Esophagus squamous epithelium (tissue), 5 donors: ENCODE measurements around the gene BCL11B. TPM values are rescaled to one million over a fixed set of nuclear protein-coding genes. Genes with fewer than 3 reads are reported as not detected.

Experiments used
- DNase-seq: peaks from one replicate; lab custom pipeline; 2025; lab: John Stamatoyannopoulos, UW
- H3K27ac ChIP-seq, 4 donors: fragments of 200-600 bp; sonication (generic); one replicate each; pipeline ENCODE4 v1.5.1; 2016 to 2019; ENCODE audit warnings: mild to moderate bottlenecking in 1 of 4
- H3K27me3 ChIP-seq, 4 donors: fragments of 200-600 bp; sonication (generic); 1 replicate in 3 of 4; 2 replicates in 1 of 4; pipeline versions ENCODE4 v1.5.1 to v1.6.0; 2017 to 2021; ENCODE audit warnings: antibody characterized with exemption in 1 of 4
- H3K36me3 ChIP-seq, 3 donors: fragments of 200-600 bp; sonication (generic); one replicate each; pipeline ENCODE4 v1.5.1; 2016 to 2019
- H3K4me1 ChIP-seq, 3 donors: fragments of 200-600 bp; sonication (generic); one replicate each; pipeline ENCODE4 v1.5.1; 2017 to 2019
- H3K4me3 ChIP-seq, 4 donors: fragments of 200-600 bp; sonication (generic); 1 replicate in 3 of 4; 2 replicates in 1 of 4; pipeline ENCODE4 v1.5.1; 2016 to 2019; ENCODE audit warnings: mild to moderate bottlenecking in 2 of 4, moderate library complexity in 1 of 4
- H3K9me3 ChIP-seq, 3 donors: fragments of 200-600 bp; sonication (generic); one replicate each; pipeline ENCODE4 v1.5.1; 2016 to 2019
- POLR2A ChIP-seq, 4 donors: fragments of 450-650 bp; IDR thresholded peaks; one replicate each; pipeline ENCODE4 v1.6.1; 2017; ENCODE audit warnings: antibody characterized with exemption in 4 of 4, mild to moderate bottlenecking in 4 of 4, moderate library complexity in 3 of 4
- WGBS, 2 donors: methylation state at CpG; one replicate each; pipeline ENCODE4 v1.1.5; 2018; 5-methylcytosine and 5-hydroxymethylcytosine counted together
- intact Hi-C: fragments of 100-400 bp; cut with DNase I; formaldehyde crosslinking; loops from one replicate; pipeline ENCODE4 v1.15.0; 2022
- total RNA-seq, 4 donors: library from RNA; depleted of rRNA; stranded (reverse); fragments of >200 nt; gene quantifications; one replicate each; pipeline ENCODE4 v1.1.0, GENCODE V29; 2016
- TF ChIP-seq, protein P1 (sequence below), 6 experiments: fragments of 450-650 bp in 4 of 6; fragments of 200-600 bp in 2 of 6; sonication (generic) in 2 of 6; IDR thresholded peaks; one replicate each; pipeline ENCODE4 v1.5.1; 2016 to 2019; ENCODE audit warnings: antibody characterized with exemption in 6 of 6, mild to moderate bottlenecking in 4 of 6, moderate library complexity in 4 of 6
- donor health status: DM: yes; HTN: yes; CAD: no.

The BCL11B gene
- total RNA-seq, 4 donors from 2014 or later: 10.1 to 19.3 (median 12.9) TPM

GRCh38 chr14:99272899-99273765, 1.1 kb upstream of the BCL11B start:
- H3K4me1 ChIP-seq: peaks cover 20 to 69% (median 26%) of the 10 kb centered on the region in 3 donors
- intact Hi-C loops: loop anchor here (10.0 kb wide), 1 partner anchor 1138 kb away; no protein-coding TSS in a partner anchor
- no peak for TF ChIP-seq POLR2A (IDR thresholded peaks at IDR 0.05)
- TF ChIP-seq, protein P1, sequence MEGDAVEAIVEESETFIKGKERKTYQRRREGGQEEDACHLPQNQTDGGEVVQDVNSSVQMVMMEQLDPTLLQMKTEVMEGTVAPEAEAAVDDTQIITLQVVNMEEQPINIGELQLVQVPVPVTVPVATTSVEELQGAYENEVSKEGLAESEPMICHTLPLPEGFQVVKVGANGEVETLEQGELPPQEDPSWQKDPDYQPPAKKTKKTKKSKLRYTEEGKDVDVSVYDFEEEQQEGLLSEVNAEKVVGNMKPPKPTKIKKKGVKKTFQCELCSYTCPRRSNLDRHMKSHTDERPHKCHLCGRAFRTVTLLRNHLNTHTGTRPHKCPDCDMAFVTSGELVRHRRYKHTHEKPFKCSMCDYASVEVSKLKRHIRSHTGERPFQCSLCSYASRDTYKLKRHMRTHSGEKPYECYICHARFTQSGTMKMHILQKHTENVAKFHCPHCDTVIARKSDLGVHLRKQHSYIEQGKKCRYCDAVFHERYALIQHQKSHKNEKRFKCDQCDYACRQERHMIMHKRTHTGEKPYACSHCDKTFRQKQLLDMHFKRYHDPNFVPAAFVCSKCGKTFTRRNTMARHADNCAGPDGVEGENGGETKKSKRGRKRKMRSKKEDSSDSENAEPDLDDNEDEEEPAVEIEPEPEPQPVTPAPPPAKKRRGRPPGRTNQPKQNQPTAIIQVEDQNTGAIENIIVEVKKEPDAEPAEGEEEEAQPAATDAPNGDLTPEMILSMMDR (IDR thresholded peaks at IDR 0.05): peak in 1 of 6 experiments; percentile 8

GRCh38 chr14:99272632-99272898, 568 bp upstream of the BCL11B start:
- peaks cover 20 to 75% (median 26%) of the 10 kb centered on the region in 3 donors for H3K4me1 ChIP-seq
- peak overlapping the region; percentile 65 to 90 (median 80) for H3K4me3 ChIP-seq
- intact Hi-C loops: loop anchor here (10.0 kb wide), 1 partner anchor 1138 kb away; no protein-coding TSS in a partner anchor
- peaks cover 0 to 81% (median 0%) of the 10 kb centered on the region in 4 donors for H3K27me3 ChIP-seq
- no peaks in the 10 kb centered on the region for H3K9me3 ChIP-seq
- 6 to 7% methylated on average over 10 of the region's 10 CpGs for WGBS, 2 donors
- H3K27ac ChIP-seq: peak overlapping the region; percentile 82 to 92 (median 88)
- H3K36me3 ChIP-seq: no peaks in the 10 kb centered on the region
- no peak for DNase-seq
- no peak for TF ChIP-seq POLR2A (IDR thresholded peaks at IDR 0.05)
- TF ChIP-seq, protein P1 (IDR thresholded peaks at IDR 0.05): no peak

More at GRCh38 chr14:99272899-99273765, 1.1 kb upstream of the BCL11B start:
- Histone ChIP-seq H3K36me3 (no peaks in the 10 kb centered on the region), H3K9me3 (no peaks in the 10 kb centered on the region), H3K27ac (peak overlapping the region; percentile 82 to 92 (median 88)), H3K4me3 (peak overlapping the region; percentile 65 to 90 (median 80)), H3K27me3 (peaks cover 0 to 80% (median 0%) of the 10 kb centered on the region in 4 donors)
- no peak for DNase-seq
- 0 to 6% methylated on average over 3 to 7 of the region's 53 CpGs for WGBS, 2 donors

- H3K36me3 ChIP-seq: no peaks in the 10 kb centered on the region
- peaks cover 0 to 84% (median 0%) of the 10 kb centered on the region in 4 donors for H3K27me3 ChIP-seq
- H3K9me3 ChIP-seq: no peaks in the 10 kb centered on the region
- WGBS, 2 donors: 0 to 1% methylated on average over 27 to 32 of the region's 32 CpGs
- DNase-seq: no peak
- H3K4me3 ChIP-seq: peak overlapping the region; percentile 65 to 90 (median 80)
- peaks cover 20 to 87% (median 31%) of the 10 kb centered on the region in 3 donors for H3K4me1 ChIP-seq
- intact Hi-C loops: loop anchor here (10.0 kb wide), 1 partner anchor 1137 kb away; no protein-coding TSS in a partner anchor
- H3K27ac ChIP-seq: peak overlapping the region; percentile 85 to 92 (median 88)
- TF ChIP-seq, protein P1 (IDR thresholded peaks at IDR 0.05): no peak
- no peak for TF ChIP-seq POLR2A (IDR thresholded peaks at IDR 0.05)
Measured at GRCh38 chr14:99271221-99271941, 616 bp downstream of the BCL11B start.

DNA sequence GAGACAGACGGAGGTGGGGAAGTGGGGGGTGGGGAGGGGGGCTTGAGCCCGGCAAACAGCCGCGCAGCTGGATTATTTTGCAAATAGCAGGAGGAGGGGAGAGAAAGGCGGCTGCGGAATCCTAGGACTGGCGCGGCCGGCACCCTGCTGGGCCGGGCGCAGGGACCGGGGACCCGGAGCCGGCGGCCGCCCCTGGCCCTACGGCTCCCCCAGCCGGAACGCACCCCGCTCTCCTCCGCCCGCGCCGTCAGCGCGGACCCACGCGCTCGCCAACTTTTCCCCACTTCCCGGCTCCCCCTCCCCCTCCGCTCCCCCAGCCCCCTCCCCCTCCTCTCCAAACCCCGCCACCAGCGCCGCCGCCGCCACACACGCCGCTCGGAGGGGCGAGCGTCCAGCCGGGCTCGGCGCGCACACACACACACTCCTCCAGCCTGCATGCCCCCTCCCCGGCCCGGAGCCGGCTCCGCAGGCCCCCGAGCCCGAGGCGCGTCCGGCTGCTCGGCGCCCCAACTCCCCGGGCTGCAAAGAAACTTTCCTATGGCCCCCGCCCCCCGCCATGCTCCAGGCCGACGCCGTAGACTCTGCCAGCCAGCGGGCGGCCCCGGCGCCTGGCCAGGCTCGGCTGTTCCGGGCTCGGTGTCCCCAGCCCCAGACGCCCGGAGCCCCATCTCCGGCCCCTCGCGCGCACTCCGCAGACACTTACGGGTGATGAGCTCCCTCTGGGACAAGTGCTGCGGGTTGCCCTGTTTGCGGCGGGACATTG, 1.4 kb downstream of the BCL11B start:
- no peak for DNase-seq
- 0% methylated on average over 2 of the region's 80 CpGs; no CpG with 5 or more reads in 1 of the 2 donors for WGBS, 2 donors
- no peaks in the 10 kb centered on the region for H3K9me3 ChIP-seq
- peaks cover 0 to 89% (median 0%) of the 10 kb centered on the region in 4 donors for H3K27me3 ChIP-seq
- TF ChIP-seq, protein P1 (IDR thresholded peaks at IDR 0.05): no peak
- no peak for TF ChIP-seq POLR2A (IDR thresholded peaks at IDR 0.05)
- no peaks in the 10 kb centered on the region for H3K36me3 ChIP-seq
- peaks cover 27 to 94% (median 31%) of the 10 kb centered on the region in 3 donors for H3K4me1 ChIP-seq
- H3K4me3 ChIP-seq: peak overlapping the region; percentile 65 to 90 (median 80)
- peak overlapping the region; percentile 85 to 92 (median 88) for H3K27ac ChIP-seq
- intact Hi-C loops: loop anchor here (10.0 kb wide), 1 partner anchor 1136 kb away; no protein-coding TSS in a partner anchor
